GM21447 (cell line): ENCODE measurements around the gene SDF2L1.
"Not testable (repeated sequence)": the region's sequence is repeated elsewhere in the genome, so short reads cannot be mapped to it uniquely, and the experiment has no call there.

Experiments
- ATAC-seq: cut with Tn5 transposase; IDR thresholded peaks from one replicate; pipeline ENCODE4 v1.9.1; 2021; ENCODE audit not compliant: unreplicated experiment

The SDF2L1 gene

DNA sequence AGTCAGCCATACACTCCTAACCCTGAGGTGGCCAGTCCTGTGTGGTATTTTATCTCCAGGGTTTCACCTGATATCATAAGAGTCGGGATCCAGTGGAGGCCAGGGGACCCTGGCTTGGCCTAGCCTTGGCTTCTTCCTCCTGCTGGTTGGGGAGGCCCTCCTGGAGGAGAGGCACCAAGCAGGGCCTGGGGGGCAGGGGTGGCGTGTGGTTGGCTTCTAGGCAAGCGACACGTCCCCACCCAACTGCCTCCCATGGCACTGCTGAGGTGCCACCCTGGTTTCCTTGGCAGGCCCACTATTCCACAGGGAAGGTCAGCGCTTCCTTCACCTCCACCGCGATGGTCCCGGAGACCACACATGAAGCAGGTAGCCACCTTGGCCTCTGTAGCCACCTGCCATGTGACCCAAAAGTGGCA is 44.1 kb downstream of the SDF2L1 start:
- no peak for ATAC-seq

DNA sequence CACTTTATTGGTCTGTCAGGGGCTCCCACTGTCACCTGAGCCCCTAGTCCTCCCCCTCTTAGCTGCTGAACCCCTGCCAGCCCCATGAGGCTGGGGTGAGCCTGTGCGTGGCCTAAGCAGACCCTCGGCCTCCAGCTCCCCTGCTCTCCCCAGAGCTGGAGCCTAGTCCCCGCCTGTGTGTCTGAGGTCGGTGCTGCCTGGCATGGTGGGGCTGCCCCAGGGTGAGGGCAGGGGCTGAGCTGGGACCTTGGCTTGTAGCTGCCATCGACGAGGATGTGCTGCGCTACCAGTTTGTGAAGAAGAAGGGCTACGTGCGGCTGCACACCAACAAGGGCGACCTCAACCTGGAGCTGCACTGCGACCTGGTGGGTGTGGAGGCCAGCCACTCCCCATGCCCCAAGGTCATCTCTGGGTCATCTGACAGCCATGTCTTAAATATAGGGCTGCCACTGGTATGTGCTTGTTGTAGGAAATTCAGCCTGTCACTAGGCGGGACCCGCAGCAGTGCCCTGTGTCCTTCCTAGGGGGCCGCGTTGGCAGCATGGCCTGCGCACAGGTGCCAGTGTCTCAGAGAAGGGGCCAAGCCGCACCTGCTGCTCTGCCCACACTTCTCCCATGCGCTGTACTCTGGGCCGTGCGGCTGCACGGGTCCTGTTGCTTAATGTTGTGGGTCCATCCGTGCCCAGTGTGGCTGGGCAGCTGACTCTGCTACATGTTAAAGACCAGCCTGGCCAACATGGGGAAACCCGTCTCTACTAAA is 44.7 kb downstream of the SDF2L1 start:
- ATAC-seq = no peak

DNA sequence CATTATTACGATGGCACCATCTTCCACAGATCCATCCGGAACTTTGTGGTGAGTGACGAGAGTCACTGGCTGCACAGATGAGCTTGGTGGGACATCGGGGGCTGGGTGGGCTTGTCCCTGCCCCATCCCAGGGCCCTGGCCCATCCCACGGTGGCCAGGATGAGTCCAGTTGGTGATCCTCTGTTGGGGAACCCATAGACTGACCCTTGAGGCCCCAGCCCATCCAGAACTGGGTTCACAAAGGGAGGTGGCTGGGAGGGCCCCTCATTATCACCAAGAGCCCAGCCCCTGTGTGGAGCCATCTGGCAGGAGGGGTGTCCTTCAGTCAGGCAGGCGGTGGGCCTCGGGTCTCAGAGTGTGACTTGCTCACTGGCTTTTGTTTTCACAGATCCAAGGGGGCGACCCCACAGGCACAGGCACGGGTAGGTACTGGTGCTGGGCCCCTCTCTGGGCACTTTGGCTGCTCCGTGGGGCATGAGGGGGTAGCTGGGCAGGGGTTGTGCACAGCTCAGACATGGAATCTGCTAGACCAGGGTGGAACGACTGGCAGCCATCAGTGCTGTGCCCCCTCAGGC is 45.7 kb downstream of the SDF2L1 start:
- ATAC-seq = no peak

DNA sequence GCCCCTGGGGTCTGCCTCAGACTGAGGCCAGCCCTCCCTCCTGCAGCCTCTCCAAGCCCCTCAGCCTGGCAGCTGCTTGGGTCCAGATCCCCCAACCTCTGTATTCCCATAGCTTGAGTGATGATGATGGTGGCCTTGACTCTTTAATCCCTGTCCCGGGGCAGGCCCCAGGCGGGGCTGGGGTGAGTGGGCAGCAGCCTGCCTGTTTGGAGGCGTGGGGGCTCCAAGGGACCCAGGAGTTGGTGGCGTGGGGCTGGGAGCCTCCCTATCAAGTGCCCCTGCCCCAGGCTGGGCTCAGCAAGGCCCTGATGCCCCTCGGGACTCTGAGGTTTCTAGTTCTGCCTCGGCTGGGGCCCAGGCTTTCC is 46.2 kb downstream of the SDF2L1 start:
- ATAC-seq = no peak

DNA sequence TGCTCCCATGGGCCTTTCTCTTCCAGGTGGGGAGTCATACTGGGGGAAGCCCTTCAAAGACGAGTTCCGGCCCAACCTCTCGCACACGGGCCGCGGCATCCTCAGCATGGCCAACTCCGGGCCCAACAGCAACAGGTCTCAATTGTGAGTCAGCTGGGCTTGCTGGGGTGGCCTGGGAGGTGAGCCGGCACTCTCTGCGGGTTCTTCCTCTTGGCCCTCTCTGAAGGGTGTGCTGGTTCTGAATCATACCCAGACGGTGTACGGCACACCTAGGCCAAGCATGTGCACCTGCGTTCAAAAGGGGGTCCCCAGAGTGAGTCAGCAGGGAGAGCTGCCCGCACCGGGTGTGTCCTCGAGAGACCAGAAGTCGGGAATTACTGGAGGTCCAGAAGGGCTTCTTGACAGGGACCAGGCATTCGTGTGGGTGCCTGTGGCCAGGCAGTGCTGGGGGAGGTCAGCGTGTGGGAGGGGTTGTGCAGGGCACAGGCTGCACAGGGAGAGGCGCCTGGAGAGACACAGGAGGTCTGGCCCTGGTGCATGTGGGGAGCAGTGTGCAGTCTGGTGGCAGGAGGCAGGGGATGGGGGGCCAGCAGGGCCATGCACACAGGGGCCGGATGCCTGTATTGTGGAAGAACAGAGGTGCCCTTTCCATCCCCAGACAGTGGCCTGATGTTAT is 46.7 kb downstream of the SDF2L1 start:
- no peak for ATAC-seq

DNA sequence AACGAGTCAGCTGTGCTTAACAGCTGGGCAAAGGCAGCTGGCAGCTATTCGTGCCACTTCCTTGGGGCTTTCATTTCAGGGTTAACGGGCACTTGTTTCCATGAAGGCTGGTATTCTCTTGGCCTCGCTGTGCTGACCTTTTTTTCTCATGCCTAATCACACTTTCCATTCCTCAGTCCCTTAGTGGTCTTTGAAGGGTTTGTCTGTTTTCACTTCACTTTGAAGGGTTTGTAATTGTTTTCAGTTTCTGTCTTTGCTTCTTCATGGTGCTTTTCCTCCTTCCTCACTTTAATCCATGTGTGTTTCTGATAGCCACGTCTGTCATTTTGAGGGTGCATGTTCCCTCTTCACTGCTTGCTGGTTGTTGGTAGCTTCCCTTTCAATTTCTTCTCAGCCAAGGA is 48.3 kb downstream of the SDF2L1 start:
- ATAC-seq = no peak

DNA sequence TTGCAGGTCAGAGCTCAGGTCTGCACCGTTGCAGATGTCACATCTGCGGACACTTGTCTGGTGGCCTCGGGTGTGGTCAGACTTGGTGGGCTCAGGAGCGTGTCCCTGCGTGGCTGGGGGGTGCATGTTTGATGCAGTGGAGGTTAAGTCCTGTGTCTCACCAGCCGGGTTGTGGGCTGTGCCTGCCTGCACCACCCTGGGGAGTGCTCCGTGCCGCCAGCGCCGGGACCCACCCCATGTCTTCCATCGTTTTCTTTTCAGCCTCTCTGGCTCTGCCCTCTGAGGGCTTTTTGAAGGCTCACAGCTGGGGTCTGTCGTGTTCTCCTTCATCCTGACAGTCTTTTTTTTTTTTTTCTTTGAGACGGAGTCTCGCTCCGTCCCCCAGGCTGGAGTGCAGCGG is 49.7 kb downstream of the SDF2L1 start:
- no peak for ATAC-seq

DNA sequence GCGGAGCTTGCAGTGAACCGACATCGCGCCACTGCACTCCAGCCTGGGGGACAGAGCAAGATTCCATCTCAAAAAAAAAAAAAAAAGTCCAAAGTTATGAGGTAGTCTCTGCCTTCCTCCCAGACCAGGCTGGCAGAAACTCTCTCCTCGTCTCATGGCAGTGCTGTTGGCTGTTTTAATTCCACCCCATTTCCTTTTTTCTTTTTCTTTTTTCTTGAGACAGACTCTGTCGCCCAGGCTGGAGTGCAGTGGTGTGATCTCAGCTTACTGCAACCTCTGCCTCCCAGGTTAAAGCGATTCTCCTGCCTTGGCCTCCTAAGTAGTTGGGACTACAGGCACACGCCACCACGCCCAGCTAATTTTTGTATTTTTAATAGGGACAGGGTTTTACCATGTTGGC is 50.8 kb downstream of the SDF2L1 start:
- ATAC-seq = not testable (repeated sequence)

DNA sequence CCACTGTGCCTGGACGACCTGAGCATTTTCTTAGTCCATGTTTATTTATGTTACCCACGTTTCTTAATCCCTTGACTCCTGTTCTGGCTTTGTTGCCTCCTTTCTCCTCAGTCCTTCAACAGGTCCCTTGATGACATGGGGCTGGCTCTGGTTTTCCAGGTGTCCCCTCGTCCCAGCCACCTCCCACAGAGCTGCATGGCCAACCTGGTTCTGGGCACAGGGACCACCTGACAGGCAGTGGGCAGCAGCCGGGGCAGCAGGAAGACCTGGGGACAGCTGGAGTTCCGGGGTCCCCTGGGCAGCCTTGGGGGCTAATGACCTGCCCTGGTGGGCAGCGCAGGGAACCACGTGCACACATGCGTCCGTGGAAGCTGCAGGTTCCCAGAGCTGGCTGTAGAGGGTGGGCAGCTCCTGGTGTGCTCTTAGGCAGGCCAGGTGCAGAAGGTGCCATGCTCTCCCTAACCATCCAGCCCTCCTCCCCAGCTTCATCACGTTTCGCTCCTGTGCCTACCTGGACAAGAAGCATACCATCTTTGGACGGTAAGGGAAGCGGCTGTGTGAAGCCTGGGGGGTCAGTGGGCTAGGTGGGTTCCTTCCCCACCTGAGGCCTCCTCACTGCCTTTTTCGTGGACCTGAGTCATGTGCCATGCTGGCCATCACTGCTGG is 51.4 kb downstream of the SDF2L1 start:
- ATAC-seq = no peak
